Breast epithelium (tissue), 4 donors: Measurements from ENCODE around the gene SERPINB8. TPM values are rescaled to one million over a fixed set of nuclear protein-coding genes. Genes with fewer than 3 reads are reported as not detected.
A peak's percentile ranks its signal among the peaks of the same experiment; 100 is the strongest.
"Not testable (repeated sequence)": the region's sequence is repeated elsewhere in the genome, so short reads cannot be mapped to it uniquely, and the experiment has no call there.

Experiments
- DNase-seq, 2 donors: peaks; one replicate each; pipeline ENCODE4 v3.0.0-alpha.2; 2019; ENCODE audit warnings: low spot score in 2 of 2
- H3K27ac ChIP-seq, 2 donors: fragments of 200-600 bp; sonication (generic) in 1 of 2; one replicate each; pipeline ENCODE4 v1.5.1; 2016 to 2019; ENCODE audit warnings: mild to moderate bottlenecking in 1 of 2
- H3K27me3 ChIP-seq, 2 donors: fragments of 200-600 bp; sonication (generic) in 1 of 2; one replicate each; pipeline versions ENCODE4 v1.5.1 to v1.6.0; 2017 to 2019; ENCODE audit warnings: control low read depth in 1 of 2, mild to moderate bottlenecking in 1 of 2
- H3K36me3 ChIP-seq: fragments of 200-600 bp; one replicate; pipeline ENCODE4 v1.5.1; 2019
- H3K4me1 ChIP-seq, 2 donors: fragments of 200-600 bp; sonication (generic); one replicate each; pipeline ENCODE4 v1.5.1; 2016 to 2019; ENCODE audit warnings: control low read depth in 1 of 2
- H3K4me3 ChIP-seq, 3 donors: fragments of 200-600 bp; sonication (generic); 1 replicate in 2 of 3; 2 replicates in 1 of 3; pipeline ENCODE4 v1.5.1; 2016 to 2019; ENCODE audit warnings: mild to moderate bottlenecking in 3 of 3, moderate library complexity in 2 of 3
- H3K9me3 ChIP-seq, 2 donors: fragments of 200-600 bp; sonication (generic) in 1 of 2; one replicate each; pipeline ENCODE4 v1.5.1; 2016 to 2019; ENCODE audit warnings: control low read depth in 1 of 2
- POLR2A ChIP-seq: fragments of 450-650 bp; IDR thresholded peaks from one replicate; pipeline ENCODE4 v1.6.1; 2016; ENCODE audit warnings: antibody characterized with exemption, mild to moderate bottlenecking, moderate library complexity
- POLR2AphosphoS5 ChIP-seq, 3 donors: sonication (generic); formaldehyde crosslinking; IDR thresholded peaks; one replicate each; pipeline ENCODE4 v1.6.1; 2017; ENCODE audit warnings: antibody characterized with exemption in 3 of 3
- intact Hi-C: fragments of 100-400 bp; cut with DNase I; formaldehyde crosslinking; loops from one replicate; pipeline ENCODE4 v1.15.1; 2023; ENCODE audit warnings: low total_unique reads
- total RNA-seq, 3 donors: library from RNA; depleted of rRNA; stranded (reverse); fragments of >200 nt; gene quantifications; one replicate each; pipeline ENCODE4 v1.1.0, GENCODE V29; 2016
- TF ChIP-seq, protein P1 (sequence below), 3 donors: fragments of 450-650 bp; IDR thresholded peaks; one replicate each; pipeline ENCODE4 v1.5.1; 2016 to 2017; ENCODE audit warnings: antibody characterized with exemption in 3 of 3, mild to moderate bottlenecking in 3 of 3, moderate library complexity in 3 of 3

Gene SERPINB8
- total RNA-seq, 3 donors from 2014 or later, result 13.1 to 16.0 (median 13.5) TPM

DNA sequence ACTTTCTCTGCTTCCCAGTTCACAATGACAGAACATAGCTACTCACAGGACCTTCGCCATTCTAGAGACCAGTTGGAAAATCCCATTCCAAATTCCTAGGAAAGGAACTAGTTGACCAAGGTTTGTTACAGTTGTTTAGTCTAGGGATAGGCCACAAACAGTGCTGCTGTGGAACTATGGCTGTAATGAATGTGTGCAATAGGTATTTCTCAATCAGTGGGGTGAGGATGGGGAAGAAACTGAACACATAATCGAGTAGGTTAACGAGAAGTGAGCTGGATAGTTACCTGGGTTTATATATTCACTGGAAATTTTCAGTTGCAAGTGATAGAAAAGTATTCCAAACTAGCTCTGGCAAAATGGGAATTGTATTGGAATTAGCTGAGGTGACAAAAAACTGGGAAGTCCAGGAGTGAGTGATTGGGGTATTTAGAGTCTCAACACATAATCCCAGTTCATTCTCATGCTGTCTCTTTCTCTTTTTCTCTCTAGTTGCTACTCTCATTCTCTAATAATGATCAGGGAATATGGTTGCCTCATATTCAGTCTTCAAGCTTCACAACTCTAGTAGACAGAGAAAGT lies 39.0 kb upstream of the SERPINB8 start:
- no peak for DNase-seq
- intact Hi-C loops, result no loop called here
- Histone ChIP-seq H3K9me3 (no peaks in the 10 kb centered on the region), H3K36me3 (no peaks in the 10 kb centered on the region), H3K27me3 (no peaks in the 10 kb centered on the region), H3K4me3 (no peak overlapping the region), H3K27ac (no peak overlapping the region), H3K4me1 (no peaks in the 10 kb centered on the region)
- TF ChIP-seq, protein P1, sequence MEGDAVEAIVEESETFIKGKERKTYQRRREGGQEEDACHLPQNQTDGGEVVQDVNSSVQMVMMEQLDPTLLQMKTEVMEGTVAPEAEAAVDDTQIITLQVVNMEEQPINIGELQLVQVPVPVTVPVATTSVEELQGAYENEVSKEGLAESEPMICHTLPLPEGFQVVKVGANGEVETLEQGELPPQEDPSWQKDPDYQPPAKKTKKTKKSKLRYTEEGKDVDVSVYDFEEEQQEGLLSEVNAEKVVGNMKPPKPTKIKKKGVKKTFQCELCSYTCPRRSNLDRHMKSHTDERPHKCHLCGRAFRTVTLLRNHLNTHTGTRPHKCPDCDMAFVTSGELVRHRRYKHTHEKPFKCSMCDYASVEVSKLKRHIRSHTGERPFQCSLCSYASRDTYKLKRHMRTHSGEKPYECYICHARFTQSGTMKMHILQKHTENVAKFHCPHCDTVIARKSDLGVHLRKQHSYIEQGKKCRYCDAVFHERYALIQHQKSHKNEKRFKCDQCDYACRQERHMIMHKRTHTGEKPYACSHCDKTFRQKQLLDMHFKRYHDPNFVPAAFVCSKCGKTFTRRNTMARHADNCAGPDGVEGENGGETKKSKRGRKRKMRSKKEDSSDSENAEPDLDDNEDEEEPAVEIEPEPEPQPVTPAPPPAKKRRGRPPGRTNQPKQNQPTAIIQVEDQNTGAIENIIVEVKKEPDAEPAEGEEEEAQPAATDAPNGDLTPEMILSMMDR (IDR thresholded peaks at IDR 0.05), result no peak
- TF ChIP-seq POLR2AphosphoS5 (IDR thresholded peaks at IDR 0.05) (no peak), POLR2A (no peak)

DNA sequence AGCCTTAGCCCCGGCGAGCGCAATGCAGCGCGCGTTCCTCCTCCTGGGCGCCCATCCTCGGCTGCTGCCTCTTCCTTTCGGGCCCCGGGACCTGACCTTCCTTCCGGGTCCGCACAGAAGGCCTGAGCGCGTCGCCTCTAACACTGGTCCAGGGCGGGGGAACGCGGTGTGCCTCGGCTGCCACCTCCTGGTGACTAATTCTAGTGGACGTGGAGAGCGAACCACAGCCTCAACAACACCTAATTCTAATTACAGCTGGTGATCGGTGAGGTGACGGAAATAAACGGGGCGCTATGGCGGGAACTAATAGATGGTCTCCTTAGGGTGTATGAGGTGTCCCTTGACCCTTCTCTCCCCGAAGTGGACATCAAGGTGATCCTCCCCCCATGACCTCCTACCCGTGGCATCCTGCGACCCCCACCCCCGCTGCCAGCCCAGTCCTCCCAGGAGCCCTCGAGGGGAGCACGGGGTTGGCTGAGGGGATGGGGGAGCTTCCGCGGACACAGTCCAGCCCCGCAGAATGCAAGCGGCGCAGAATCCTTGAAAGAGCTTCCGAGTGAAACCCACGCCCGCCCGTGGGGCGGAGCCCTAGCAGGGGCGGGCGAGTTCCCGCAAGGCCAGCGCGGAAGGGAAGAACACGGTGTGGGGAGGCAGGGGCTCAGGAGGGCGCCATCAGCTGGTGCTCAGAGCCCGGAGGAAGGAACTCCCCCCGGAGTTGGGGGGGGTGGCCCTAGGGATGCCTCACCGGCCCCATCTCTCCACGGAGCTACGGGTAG lies 33.5 kb upstream of the SERPINB8 start:
- DNase-seq, result peak; percentile 59 to 75
- H3K36me3 ChIP-seq, result no peaks in the 10 kb centered on the region
- H3K4me1 ChIP-seq, result no peaks in the 10 kb centered on the region
- intact Hi-C loops, result no loop called here
- H3K27ac ChIP-seq, result no peak overlapping the region
- no peaks in the 10 kb centered on the region for H3K9me3 ChIP-seq
- peaks cover 3 to 4% of the 10 kb centered on the region in 2 donors for H3K27me3 ChIP-seq
- peak overlapping the region; percentile 38 to 74 (median 51) for H3K4me3 ChIP-seq
- TF ChIP-seq, protein P1 (IDR thresholded peaks at IDR 0.05), result peak; percentile 28 to 66 (median 60)
- TF ChIP-seq POLR2A (no peak), POLR2AphosphoS5 (IDR thresholded peaks at IDR 0.05) (no peak)

DNA sequence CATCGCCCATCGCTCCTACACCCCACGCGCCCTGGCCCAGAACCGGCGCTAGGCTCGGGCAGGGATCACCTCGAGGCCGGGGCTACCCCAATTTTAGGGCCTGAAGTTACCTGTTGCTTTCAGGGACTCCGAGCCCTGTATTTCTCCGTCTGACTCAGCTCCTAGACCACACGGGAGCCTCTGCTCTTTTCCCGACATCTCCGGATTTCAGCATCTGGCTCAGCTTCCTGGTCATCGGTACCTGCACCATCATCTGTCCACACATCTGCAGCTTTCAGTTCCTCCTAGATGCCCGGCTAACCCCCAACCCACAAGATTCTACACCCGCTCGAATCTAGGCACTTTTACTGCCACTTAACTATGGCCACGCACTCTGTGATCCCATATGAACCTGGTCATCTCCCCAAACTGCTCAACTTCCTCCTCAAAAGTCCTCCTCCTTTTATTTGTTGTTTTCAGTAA lies 32.9 kb upstream of the SERPINB8 start:
- no peaks in the 10 kb centered on the region for H3K4me1 ChIP-seq
- no peaks in the 10 kb centered on the region for H3K9me3 ChIP-seq
- H3K36me3 ChIP-seq, result no peaks in the 10 kb centered on the region
- peaks cover 3 to 4% of the 10 kb centered on the region in 2 donors for H3K27me3 ChIP-seq
- DNase-seq, result no peak
- intact Hi-C loops, result no loop called here
- TF ChIP-seq POLR2AphosphoS5 (IDR thresholded peaks at IDR 0.05), result no peak
- no peak for TF ChIP-seq POLR2A
- TF ChIP-seq, protein P1 (IDR thresholded peaks at IDR 0.05), result no peak
- H3K27ac ChIP-seq, result no peak overlapping the region
- peak overlapping the region; percentile 38 to 74 (median 51) for H3K4me3 ChIP-seq

DNA sequence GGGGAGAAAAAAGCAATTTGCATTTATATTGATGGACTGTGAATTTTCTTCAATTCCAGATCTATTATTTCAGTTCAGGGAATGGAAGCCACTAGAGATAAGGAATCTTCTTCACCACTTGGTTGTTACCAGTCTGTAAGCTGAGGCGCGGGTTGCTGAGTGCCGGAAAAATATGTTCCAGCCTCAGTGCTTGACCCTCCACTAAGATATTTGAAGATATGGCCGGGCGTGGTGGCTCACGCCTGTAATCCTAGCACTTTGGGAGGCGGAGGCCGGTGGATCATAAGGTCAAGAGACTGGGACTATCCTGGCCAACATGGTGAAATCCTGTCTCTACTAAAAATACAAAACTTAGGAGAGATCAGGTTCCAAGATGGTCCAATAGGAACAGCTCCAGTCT lies 29.9 kb upstream of the SERPINB8 start:
- H3K27me3 ChIP-seq, result peaks cover 3 to 4% of the 10 kb centered on the region in 2 donors
- intact Hi-C loops, result no loop called here
- no peaks in the 10 kb centered on the region for H3K4me1 ChIP-seq

DNA sequence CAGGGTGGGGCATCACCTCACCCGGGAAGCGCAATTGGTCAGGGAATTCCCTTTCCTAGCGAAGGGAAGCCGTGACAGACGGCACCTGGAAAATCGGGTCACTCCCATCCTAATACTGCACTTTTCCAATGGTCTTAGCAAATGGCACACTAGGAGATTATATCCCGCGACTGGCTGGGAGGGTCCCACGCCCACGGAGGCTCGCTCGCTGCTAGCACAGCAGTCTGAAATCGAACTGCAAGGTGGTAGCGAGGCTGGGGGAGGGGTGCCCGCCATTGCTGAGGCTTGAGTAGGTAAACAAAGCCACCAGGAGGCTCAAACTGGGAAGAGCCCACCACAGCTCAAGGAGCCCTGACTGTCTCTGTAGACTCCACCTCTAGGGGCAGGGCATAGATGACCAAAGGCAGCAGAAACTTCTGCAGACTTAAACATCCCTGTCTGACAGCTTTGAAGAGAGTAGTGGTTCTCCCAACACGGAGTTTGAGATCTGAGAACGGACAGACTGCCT lies 29.3 kb upstream of the SERPINB8 start:
- H3K9me3 ChIP-seq, DNase-seq, H3K36me3 ChIP-seq, H3K27me3 ChIP-seq, H3K4me1 ChIP-seq, H3K27ac ChIP-seq, H3K4me3 ChIP-seq, intact Hi-C loops: not testable (repeated sequence)

More for the DNA sequence above, 29.9 kb upstream of the SERPINB8 start:
- Histone ChIP-seq H3K36me3 (no peaks in the 10 kb centered on the region), H3K4me3 (no peak overlapping the region), H3K27ac (no peak overlapping the region), H3K9me3 (peaks cover 0 to under 1% of the 10 kb centered on the region in 2 donors)
- TF ChIP-seq POLR2A (no peak), POLR2AphosphoS5 (IDR thresholded peaks at IDR 0.05) (no peak)
- TF ChIP-seq, protein P1 (IDR thresholded peaks at IDR 0.05), result no peak
- DNase-seq, result no peak
